Ishikawa (cell line): ENCODE data around the gene ELAVL2.

Source experiments
- CEBPB ChIP-seq: IDR thresholded peaks from 2 replicates; pipeline ENCODE4 v1.6.1; 2012
- FOXM1 ChIP-seq: IDR thresholded peaks from 2 replicates; pipeline ENCODE4 v1.6.1; 2012; ENCODE audit warnings: low read depth, borderline replicate concordance

GRCh38 chr9:23658376-23659258 lies 167.4 kb downstream of the ELAVL2 start:
- TF ChIP-seq FOXM1 = no peak
- TF ChIP-seq CEBPB = no peak
